Left forelimb (tissue), 1 donor: ENCODE measurements around the gene HSD17B3.
"Not testable (repeated sequence)": the region's sequence is repeated elsewhere in the genome, so short reads cannot be mapped to it uniquely, and the experiment has no call there.

Source experiments
- DNase-seq: peaks from one replicate; pipeline ENCODE4 v3.0.0-alpha.2; 2018; ENCODE audit warnings: low spot score

Gene HSD17B3

DNA sequence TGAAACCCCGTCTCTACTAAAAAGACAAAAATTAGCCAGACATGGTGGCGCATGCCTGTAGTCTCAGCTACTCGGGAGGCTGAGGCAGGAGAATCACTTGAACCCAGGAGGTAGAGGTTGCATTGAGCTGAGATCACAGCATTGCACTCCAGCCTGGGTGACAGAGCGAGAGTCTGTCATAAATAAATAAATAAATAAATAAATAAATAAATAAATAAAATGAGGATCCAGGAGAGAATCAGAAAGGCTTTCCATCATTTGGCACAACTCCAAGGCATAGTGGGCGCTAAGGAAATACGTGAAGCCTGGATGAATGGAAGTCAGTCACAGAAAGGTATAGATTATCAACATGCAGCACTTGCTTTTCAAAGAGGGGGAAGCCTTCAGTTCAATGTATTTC is 65.6 kb downstream of the HSD17B3 start:
- not testable (repeated sequence) for DNase-seq

- DNase-seq, result peak; percentile 75
Measured at GRCh38 chr9:96232539-96233241, 69.3 kb downstream of the HSD17B3 start.

DNA sequence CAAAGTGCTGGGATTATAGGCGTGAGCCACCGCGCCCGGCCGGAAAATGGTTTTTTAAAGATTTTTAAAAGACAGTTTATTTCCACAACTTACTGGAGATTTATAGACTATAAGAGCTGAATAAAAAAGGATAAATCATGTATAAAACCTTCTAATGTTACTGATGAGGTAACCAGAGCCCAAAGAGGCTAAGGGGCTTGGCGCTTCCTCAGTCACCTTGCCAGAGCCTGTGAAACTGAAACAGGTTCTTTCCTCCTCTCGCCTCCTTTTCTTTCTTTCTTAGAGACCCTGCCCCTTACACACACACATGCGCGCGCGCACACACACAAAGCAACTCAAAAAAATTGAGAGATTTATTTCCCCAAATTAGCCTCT is 69.8 kb downstream of the HSD17B3 start:
- no peak for DNase-seq

GRCh38 chr9:96230002-96230401 is 72.0 kb downstream of the HSD17B3 start:
- no peak for DNase-seq

- DNase-seq, result no peak
Measured at GRCh38 chr9:96222132-96222531, 79.8 kb downstream of the HSD17B3 start.

GRCh38 chr9:96219900-96220257 is 82.1 kb downstream of the HSD17B3 start:
- no peak for DNase-seq

DNA sequence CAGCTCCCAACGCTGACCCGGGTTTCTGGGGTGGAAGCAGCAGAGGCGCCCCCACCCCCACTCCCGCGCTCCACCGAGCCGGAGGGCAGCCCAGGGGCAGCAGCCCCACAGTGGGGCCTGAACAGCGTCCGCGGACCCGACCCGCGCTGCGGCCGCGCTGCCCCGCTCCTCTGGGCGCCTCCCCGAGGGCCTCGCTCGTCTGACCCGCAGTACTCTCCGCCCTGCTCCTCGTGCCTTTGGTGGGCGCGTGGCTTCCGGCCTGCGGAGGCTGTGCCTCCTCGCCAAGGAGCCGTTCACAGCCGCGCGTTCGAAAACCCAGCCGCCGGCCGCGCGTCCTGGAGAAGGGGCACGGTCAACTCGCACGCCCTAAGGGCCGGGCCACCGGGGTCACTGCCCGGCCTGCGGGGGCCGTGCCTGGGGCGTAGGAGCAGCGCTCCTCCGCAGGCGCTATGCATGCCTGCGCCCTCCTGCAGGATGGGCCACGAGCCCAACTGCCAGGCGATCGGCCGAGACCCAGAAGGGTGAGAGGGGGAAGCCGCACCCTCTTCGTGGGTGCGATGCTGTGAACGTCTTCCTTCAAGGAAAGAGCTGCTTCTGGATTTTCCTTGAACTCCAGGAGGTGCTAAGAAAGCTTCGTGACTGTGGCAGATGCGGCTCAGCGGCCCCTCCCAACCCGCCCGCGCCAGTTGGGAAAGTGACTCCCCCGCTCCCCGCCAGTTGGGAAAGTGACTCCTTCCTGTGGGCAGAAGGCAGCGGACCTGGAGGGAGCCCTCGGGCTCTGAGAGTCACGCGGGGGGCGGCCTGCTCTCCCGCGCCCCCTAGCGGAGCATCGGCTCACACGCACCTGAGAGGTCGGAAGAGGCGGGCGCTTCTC is 82.7 kb downstream of the HSD17B3 start:
- peak; percentile 75 for DNase-seq

DNA sequence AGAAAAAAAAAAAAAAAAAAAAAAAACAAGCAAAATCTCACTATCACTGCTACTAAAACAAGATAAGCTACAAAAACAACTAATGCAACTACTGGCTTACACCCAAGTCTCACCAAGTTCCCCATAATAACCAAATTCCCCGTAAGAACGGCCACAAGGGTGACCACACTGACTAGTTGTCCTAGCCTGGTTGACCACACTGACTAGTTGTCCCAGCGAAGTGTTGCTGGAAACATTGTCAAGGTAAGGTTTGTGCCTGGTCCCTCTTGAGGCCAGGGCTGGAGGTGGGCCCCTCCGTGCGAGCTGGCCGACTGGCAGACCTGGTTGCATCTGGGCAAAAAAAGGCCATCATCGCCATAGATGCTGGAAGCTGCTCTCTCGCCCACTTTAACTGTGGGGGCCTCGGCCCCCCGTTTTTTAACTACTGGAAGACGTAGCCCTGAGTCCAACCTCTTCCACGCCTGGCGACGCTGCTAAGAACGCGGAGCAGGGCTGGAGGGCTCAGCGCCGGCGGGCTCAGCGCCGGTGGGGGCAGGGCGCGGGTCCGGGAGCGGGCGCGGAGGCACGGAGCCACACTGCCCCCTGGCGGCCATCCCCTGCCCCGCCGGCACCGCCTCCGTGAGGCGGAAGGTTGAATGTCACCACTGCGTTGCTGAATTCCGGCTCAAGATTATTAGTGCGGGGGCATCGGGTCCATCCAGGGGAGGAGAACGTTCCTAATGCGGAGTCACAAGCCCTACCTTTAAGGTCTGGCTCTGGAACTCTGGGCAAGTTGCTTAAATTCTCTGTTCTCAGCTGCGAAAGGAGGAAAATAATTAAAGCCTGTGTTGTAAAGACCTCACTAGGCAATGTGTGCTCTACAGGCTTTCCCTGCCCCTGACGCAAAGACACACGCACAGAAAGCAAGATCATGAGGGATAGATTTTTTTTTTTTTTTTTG is 84.0 kb downstream of the HSD17B3 start:
- DNase-seq, result peak; percentile 91

- no peak for DNase-seq
Measured at GRCh38 chr9:96217294-96217707, 84.7 kb downstream of the HSD17B3 start.

DNA sequence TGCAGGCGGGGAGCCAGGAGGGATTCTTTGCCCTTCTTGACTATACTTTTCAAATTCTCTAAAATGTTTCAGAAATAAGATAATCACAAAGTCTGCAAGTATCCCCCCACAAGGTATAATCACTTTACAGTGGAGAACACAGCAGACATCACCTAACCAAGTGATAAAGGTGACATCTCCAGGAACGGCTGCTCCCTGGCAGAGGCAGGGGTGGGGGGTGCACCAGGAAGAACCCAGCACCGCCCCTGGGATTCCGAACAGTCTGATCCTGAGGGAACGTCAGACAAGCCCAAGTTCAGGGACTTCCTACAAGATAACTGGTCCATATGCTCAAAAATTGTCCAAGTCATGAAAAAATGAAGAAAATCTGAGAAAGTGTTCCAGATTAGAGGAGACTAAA is 85.4 kb downstream of the HSD17B3 start:
- DNase-seq, result no peak

- DNase-seq, result no peak
Measured at GRCh38 chr9:96215841-96216240, 86.1 kb downstream of the HSD17B3 start.

DNA sequence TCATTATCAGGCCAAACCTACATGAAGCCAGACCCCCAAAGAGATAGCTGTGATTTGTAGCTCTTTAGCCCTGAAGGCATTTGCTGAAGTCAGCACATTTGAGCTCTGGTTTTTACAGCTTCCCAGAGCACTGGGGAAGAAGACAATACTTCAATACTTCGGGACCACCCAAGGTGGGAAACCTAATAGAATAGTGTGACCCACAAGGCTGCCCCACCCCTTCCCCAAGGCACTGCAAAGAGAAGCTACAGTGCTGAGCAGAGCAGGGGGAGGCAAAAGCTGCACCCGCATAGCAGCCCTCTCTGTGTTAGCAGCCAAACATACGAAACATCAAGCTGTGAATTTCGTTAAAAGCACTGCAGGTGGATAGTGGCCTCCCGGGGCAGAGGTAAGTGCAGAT is 87.3 kb downstream of the HSD17B3 start:
- DNase-seq, result no peak

DNA sequence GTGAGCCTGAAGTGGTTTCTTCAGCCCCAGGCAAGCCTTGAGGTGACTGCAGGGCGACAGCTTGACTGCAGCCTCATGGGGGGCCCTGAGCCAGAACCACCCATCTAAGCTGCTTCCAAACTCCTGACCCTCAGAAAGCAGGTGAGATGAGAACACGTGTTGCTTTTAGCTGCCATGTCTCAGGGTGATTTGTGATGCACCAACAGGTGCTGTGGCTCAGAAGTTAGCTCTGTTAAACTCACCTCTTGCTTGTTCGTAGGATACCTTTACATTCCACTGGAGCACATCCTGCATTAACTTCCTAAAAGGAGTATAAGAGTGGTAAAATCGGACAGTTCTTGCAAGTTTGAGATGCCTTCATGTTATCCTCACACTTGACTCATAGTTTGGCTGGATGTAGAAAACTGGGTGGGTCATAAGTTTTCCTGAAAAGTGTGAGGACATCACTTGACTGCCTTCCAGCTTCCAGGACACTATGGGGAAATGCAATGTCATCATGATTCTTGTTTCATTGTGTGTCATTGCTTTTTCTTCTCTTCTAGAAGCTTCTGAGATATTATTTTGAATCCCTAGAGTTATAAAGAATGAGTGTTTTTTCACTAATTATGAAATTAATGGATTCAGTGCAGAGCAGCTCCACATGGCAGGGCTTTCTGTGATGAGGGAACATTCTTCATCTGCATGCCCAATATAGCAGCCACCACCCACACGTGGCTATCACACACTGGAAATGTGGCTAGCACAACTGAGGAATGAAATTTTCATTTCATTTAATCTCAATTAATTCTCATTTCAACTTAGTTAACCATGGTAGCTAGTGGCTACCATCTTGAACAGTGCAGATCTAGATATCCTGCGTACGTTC is 92.3 kb downstream of the HSD17B3 start:
- DNase-seq, result no peak

- no peak for DNase-seq
Measured at GRCh38 chr9:96206156-96206751, 95.7 kb downstream of the HSD17B3 start.

DNA sequence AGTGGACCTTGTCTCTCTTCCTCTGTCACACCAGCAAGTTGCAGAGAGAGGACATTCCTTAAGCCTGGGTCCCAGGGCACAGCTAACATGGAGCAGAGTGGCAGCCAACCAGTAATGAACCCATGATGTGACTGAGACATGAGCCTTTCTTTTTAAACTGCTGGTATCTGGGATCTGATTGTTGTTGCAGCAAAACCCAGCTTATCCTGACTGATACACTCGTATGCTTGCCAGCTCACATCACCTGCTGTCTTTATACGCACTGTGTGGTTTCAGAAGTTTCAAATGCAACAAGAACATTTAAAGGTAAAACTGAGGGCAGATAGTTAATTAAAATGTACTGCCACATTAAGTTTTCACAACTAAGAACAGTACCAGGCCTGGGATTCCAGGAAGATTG is 97.1 kb downstream of the HSD17B3 start:
- peak; percentile 20 for DNase-seq

DNA sequence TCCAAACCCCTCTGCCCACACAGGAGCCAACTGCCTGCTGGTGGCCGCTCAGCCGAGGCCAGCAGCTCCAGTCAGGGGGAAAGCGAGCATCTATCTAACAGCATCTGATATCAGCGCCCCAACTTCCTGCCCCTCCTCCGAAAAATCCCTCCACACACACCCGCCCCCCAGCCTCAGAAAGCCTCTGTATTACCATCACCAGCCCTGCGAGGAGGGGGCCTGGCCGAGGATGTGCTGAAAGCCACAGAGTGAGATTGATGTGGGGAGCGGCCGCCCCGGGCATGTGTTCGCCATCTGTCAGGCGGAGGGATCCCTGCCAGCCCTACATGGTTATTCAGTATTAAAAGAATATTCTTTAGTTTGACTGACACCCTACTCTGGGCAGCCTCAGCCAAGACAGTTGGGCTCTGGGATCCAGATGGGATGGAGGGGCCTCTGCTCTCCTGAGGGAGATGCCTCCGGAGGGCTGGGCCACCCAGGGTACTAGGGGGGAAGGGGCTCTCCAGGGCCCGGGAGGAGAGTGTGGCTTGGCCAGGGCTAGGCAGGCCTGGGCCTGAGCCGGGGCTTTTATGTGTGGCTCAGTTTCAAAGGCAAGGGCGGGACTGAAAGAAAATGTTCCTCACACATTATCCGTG is 98.0 kb downstream of the HSD17B3 start:
- DNase-seq, result peak; percentile 78

DNA sequence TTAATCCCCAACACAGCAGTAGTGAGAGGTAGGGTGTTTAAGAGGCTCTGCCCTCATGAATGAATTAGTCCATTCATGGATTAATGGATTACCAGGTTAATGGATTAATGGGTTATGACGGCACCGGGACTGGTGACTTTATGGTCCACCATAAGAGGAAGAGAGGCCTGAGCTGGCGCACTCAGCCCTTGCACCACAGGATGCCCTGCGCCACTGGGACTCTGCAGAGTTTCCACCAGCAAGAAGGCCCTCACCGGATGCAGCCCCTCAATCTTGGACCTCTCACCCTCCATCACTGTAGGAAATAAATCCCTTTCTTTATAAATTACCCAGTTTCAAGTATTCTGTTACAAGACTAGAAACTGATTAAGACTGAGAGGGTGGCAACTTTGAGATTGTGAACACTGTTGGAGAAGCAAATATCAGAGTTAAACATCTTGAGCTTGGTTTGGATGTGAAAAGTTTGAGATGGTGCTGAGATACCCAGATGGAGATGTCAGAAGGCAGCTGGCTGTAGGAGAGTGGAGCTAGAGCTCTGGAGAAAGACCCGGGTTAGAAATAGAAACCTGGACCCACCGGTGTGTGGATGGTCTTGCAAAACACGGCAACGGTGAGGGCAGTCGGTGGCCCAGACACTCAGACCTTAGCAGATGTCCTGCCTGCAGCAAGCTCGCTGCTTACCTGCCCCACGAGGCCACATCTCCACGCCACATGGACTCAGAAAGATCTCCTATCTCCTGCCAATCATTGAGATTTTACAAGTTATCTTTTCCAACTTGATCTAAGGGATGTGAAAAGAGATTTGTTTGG is 98.8 kb downstream of the HSD17B3 start:
- peak; percentile 8 for DNase-seq

DNA sequence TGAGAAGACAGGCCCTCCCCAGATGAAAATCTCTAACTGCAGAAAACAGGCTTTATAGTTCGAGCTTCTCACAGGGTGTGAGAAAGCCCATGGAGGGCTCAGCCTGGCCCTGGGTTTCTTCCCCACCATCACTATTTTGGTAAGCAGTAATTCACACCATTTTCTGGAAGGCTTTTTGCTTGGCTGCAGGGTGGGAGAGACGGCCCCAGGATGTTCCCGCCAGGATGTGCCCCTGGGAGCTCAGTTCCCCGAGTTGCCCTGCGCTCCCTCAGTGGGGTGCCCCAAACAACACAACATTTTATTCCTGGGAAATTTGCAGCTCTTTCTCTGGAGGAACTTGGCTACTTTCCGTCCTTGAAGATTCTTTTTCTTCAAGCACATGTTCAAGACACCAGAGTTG is 100.8 kb downstream of the HSD17B3 start:
- no peak for DNase-seq

DNA sequence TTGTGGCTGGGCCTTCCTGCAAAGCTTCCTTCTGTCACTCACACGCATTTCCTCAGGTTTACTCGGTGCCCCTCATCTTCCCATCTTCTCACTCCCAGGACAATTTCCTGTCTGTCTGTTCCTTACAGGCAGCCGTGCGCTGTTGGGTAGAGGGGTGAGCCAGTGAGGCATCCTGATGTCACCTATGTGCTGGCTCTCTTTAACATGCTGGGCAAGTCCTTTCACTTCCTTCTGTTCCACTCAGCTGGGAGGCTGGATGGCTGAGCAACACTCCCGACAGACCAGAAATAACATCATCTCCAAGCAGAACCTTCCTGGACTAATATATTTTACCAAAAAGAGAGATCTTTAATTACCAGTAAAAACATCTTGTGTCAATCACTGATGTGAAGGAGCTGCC is 103.0 kb downstream of the HSD17B3 start:
- no peak for DNase-seq

- DNase-seq, result no peak
Measured at GRCh38 chr9:96195541-96195940, 106.4 kb downstream of the HSD17B3 start.
